CD14-positive monocyte (primary cell): ENCODE measurements around the gene RASIP1. TPM values are rescaled to one million over a fixed set of nuclear protein-coding genes. Genes with fewer than 3 reads are reported as not detected.

ENCODE experiments used
- DNase-seq, 3 donors: peaks; one replicate each; pipeline ENCODE4 v3.0.0-alpha.2; 2011 to 2022
- H2AFZ ChIP-seq: 2 replicates; pipeline ENCODE4 v1.6.0; 2012; ENCODE audit warnings: mild to moderate bottlenecking, low read depth, low read length, inconsistent platforms; ENCODE audit not compliant: insufficient read depth, poor library complexity, severe bottlenecking
- H3K27ac ChIP-seq, 2 donors: 1 replicate in 1 of 2; 2 replicates in 1 of 2; pipeline ENCODE4 v1.5.1; 2012 to 2013; ENCODE audit warnings: low read length in 2 of 2, control low read depth in 1 of 2, inconsistent platforms in 1 of 2, low read depth in 1 of 2, mild to moderate bottlenecking in 1 of 2
- H3K27me3 ChIP-seq, 2 donors: one replicate each; pipeline versions ENCODE4 v1.6.0 to v1.6.1; 2011 to 2013; ENCODE audit warnings: low read length in 2 of 2; ENCODE audit not compliant: control insufficient read depth in 2 of 2, insufficient read depth in 2 of 2
- H3K36me3 ChIP-seq, 2 donors: replicated peaks in 1 of 2; 1 replicate in 1 of 2; 2 replicates in 1 of 2; pipeline versions ENCODE4 v1.5.1 to v1.6.1; 2012 to 2013; ENCODE audit warnings: low read length in 2 of 2, control low read depth in 1 of 2, inconsistent platforms in 1 of 2, mild to moderate bottlenecking in 1 of 2; ENCODE audit not compliant: insufficient read depth in 2 of 2, control insufficient read depth in 1 of 2
- H3K4me1 ChIP-seq, 2 donors: 1 replicate in 1 of 2; 2 replicates in 1 of 2; pipeline versions ENCODE4 v1.5.1 to v1.6.1; 2012 to 2013; ENCODE audit warnings: low read length in 2 of 2, control low read depth in 1 of 2, inconsistent platforms in 1 of 2, mild to moderate bottlenecking in 1 of 2, moderate library complexity in 1 of 2; ENCODE audit not compliant: insufficient read depth in 2 of 2, control insufficient read depth in 1 of 2
- H3K4me2 ChIP-seq: replicated peaks from 2 replicates; pipeline ENCODE3; 2012; ENCODE audit warnings: low read length, moderate library complexity, mild to moderate bottlenecking; ENCODE audit not compliant: poor library complexity, severe bottlenecking; ENCODE audit errors: extremely low read depth
- H3K4me3 ChIP-seq, 3 experiments: fragments of 200-600 bp in 1 of 3; sonication (generic) in 1 of 3; replicated peaks in 1 of 3; 1 replicate in 2 of 3; 2 replicates in 1 of 3; pipeline ENCODE4 v1.5.1; 2011 to 2013; ENCODE audit warnings: low read length in 3 of 3, mild to moderate bottlenecking in 3 of 3, control low read depth in 2 of 3, low read depth in 2 of 3, inconsistent platforms in 1 of 3, moderate library complexity in 1 of 3
- H3K79me2 ChIP-seq: 2 replicates; pipeline ENCODE4 v1.6.0; 2012; ENCODE audit warnings: mild to moderate bottlenecking, control low read depth, inconsistent platforms, low read length, moderate library complexity; ENCODE audit not compliant: insufficient read depth
- H3K9ac ChIP-seq: 2 replicates; pipeline ENCODE4 v1.6.0; 2017; ENCODE audit warnings: low read length, mild to moderate bottlenecking; ENCODE audit not compliant: insufficient read depth, poor library complexity, severe bottlenecking
- H3K9me3 ChIP-seq, 2 donors: replicated peaks in 1 of 2; 1 replicate in 1 of 2; 2 replicates in 1 of 2; pipeline versions ENCODE4 v1.5.1 to v1.6.1; 2012 to 2013; ENCODE audit warnings: low read length in 2 of 2, control low read depth in 1 of 2; ENCODE audit not compliant: control insufficient read depth in 1 of 2, insufficient read depth in 1 of 2
- H4K20me1 ChIP-seq: 2 replicates; pipeline ENCODE4 v1.6.0; 2012; ENCODE audit warnings: mild to moderate bottlenecking, low read length, control low read depth, moderate library complexity; ENCODE audit not compliant: insufficient read depth
- H3K27ac Mint-ChIP-seq, 7 donors: one replicate each; pipeline ENCODE4 v1.8.0; 2020; ENCODE audit warnings: mild to moderate bottlenecking in 7 of 7, mixed read lengths in 7 of 7, moderate library complexity in 6 of 7, inconsistent platforms in 2 of 7
- H3K27me3 Mint-ChIP-seq, 3 donors: one replicate each; pipeline ENCODE4 v1.8.0; 2021 to 2022; ENCODE audit warnings: low read depth in 3 of 3, mild to moderate bottlenecking in 3 of 3, mixed read lengths in 3 of 3, moderate library complexity in 3 of 3, inconsistent platforms in 1 of 3
- H3K36me3 Mint-ChIP-seq, 2 donors: one replicate each; pipeline ENCODE4 v1.8.0; 2020; ENCODE audit warnings: mixed read lengths in 2 of 2, inconsistent platforms in 1 of 2, mild to moderate bottlenecking in 1 of 2
- H3K4me1 Mint-ChIP-seq: one replicate; pipeline ENCODE4 v1.8.0; 2020; ENCODE audit warnings: mild to moderate bottlenecking, mixed read lengths
- H3K4me3 Mint-ChIP-seq, 2 donors: one replicate each; pipeline ENCODE4 v1.8.0; 2020; ENCODE audit warnings: mild to moderate bottlenecking in 2 of 2, mixed read lengths in 2 of 2, moderate library complexity in 1 of 2
- H3K9me3 Mint-ChIP-seq, 7 donors: one replicate each; pipeline ENCODE4 v1.8.0; 2020 to 2022; ENCODE audit warnings: mixed read lengths in 7 of 7, mild to moderate bottlenecking in 6 of 7, moderate library complexity in 6 of 7, inconsistent platforms in 2 of 7
- WGBS: methylation state at CpG from one replicate; pipeline ENCODE4 v1.1.5; 2013; ENCODE audit warnings: missing lambda C conversion rate; ENCODE audit not compliant: insufficient coverage; 5-methylcytosine and 5-hydroxymethylcytosine counted together
- intact Hi-C, 2 donors: fragments of 100-400 bp; cut with micrococcal nuclease; formaldehyde crosslinking; loops; one replicate each; pipeline versions ENCODE4 v1.15.0 to v1.15.1; 2023
- polyA plus RNA-seq, 3 donors: library from polyadenylated mRNA; depleted of rRNA in 1 of 3; unstranded in 2 of 3; stranded (reverse) in 1 of 3; fragments of 300-500 nt in 2 of 3; fragments of >200 nt in 1 of 3; fragmentation: Illumina TruSeq in 2 of 3; gene quantifications; 1 replicate in 2 of 3; 2 replicates in 1 of 3; pipeline ENCODE4 v1.2.3, GENCODE V29; 2012 to 2021
- TF ChIP-seq, protein P1 (sequence below): fragments of 200-600 bp; IDR thresholded peaks from one replicate; pipeline ENCODE4 v1.8.0; 2022; ENCODE audit warnings: antibody characterized with exemption, mild to moderate bottlenecking

The RASIP1 gene
- polyA plus RNA-seq, 3 donors: 1.2 TPM; not detected in 2

- no peaks in the 10 kb centered on the region for H4K20me1 ChIP-seq
- no peak overlapping the region for H3K9ac ChIP-seq
- Mint-ChIP-seq H3K27ac (no peak overlapping the region), H3K9me3 (peaks cover 0 to 14% (median 6%) of the 10 kb centered on the region in 7 donors), H3K36me3 (peaks cover 0 to 2% of the 10 kb centered on the region in 2 donors), H3K4me1 (peaks cover 8% of the 10 kb centered on the region), H3K4me3 (no peak overlapping the region), H3K27me3 (peaks cover 5 to 7% (median 6%) of the 10 kb centered on the region in 3 donors)
- H2AFZ ChIP-seq: no peak overlapping the region
- H3K4me1 ChIP-seq: peaks cover 7% of the 10 kb centered on the region in 2 donors
- no peak overlapping the region for H3K4me2 ChIP-seq
- no peak overlapping the region for H3K27ac ChIP-seq
- no peaks in the 10 kb centered on the region for H3K36me3 ChIP-seq
- WGBS: 98% methylated on average over 11 of the region's 11 CpGs
- DNase-seq: no peak
- intact Hi-C loops: no loop called here
- peaks cover 0 to 2% of the 10 kb centered on the region in 2 donors for H3K27me3 ChIP-seq
- no peaks in the 10 kb centered on the region for H3K79me2 ChIP-seq
- peaks cover 0 to 9% of the 10 kb centered on the region in 2 donors for H3K9me3 ChIP-seq
- TF ChIP-seq, protein P1, sequence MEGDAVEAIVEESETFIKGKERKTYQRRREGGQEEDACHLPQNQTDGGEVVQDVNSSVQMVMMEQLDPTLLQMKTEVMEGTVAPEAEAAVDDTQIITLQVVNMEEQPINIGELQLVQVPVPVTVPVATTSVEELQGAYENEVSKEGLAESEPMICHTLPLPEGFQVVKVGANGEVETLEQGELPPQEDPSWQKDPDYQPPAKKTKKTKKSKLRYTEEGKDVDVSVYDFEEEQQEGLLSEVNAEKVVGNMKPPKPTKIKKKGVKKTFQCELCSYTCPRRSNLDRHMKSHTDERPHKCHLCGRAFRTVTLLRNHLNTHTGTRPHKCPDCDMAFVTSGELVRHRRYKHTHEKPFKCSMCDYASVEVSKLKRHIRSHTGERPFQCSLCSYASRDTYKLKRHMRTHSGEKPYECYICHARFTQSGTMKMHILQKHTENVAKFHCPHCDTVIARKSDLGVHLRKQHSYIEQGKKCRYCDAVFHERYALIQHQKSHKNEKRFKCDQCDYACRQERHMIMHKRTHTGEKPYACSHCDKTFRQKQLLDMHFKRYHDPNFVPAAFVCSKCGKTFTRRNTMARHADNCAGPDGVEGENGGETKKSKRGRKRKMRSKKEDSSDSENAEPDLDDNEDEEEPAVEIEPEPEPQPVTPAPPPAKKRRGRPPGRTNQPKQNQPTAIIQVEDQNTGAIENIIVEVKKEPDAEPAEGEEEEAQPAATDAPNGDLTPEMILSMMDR: no peak
- H3K4me3 ChIP-seq: no peak overlapping the region
These were observed 31.9 kb downstream of the RASIP1 start for GRCh38 chr19:48708471-48708870.

GRCh38 chr19:48705431-48705830 is 35.0 kb downstream of the RASIP1 start:
- Histone ChIP-seq H4K20me1 (no peaks in the 10 kb centered on the region), H3K79me2 (no peaks in the 10 kb centered on the region), H3K27me3 (no peaks in the 10 kb centered on the region), H3K9ac (no peak overlapping the region), H3K27ac (no peak overlapping the region), H3K4me1 (no peaks in the 10 kb centered on the region), H3K4me2 (no peak overlapping the region), H3K4me3 (no peak overlapping the region), H3K9me3 (no peaks in the 10 kb centered on the region), H3K36me3 (no peaks in the 10 kb centered on the region), H2AFZ (no peak overlapping the region)
- TF ChIP-seq, protein P1: no peak
- Mint-ChIP-seq H3K27me3 (peaks cover 0 to 4% (median 1%) of the 10 kb centered on the region in 3 donors), H3K4me3 (no peak overlapping the region), H3K27ac (no peak overlapping the region), H3K9me3 (peaks cover 0 to 5% (median 2%) of the 10 kb centered on the region in 7 donors), H3K36me3 (peaks cover 0 to 4% of the 10 kb centered on the region in 2 donors), H3K4me1 (no peaks in the 10 kb centered on the region)
- intact Hi-C loops: no loop called here
- DNase-seq: no peak
- 79% methylated on average over 2 of the region's 2 CpGs for WGBS
